H9 (cell line): ENCODE results near the gene CHCHD6. TPM values are rescaled to one million over a fixed set of nuclear protein-coding genes. Genes with fewer than 3 reads are reported as not detected.
A peak's percentile ranks its signal among the peaks of the same experiment; 100 is the strongest.

ENCODE experiments used
- DNase-seq: peaks from one replicate; pipeline ENCODE4 v3.0.0-alpha.2; 2017
- H2AFZ ChIP-seq: one replicate; pipeline ENCODE4 v1.6.1; 2013; ENCODE audit warnings: mild to moderate bottlenecking, low read length, control low read depth, moderate library complexity
- H2AK5ac ChIP-seq: 2 replicates; pipeline ENCODE4 v1.6.1; 2013; ENCODE audit warnings: low read length, control low read depth, mixed read lengths; ENCODE audit not compliant: insufficient read length
- H2BK120ac ChIP-seq: one replicate; pipeline ENCODE4 v1.6.1; 2013; ENCODE audit warnings: low read depth, mild to moderate bottlenecking, low read length, control low read depth, inconsistent platforms; ENCODE audit not compliant: poor library complexity, severe bottlenecking
- H2BK12ac ChIP-seq: 2 replicates; pipeline ENCODE4 v1.6.1; 2013; ENCODE audit warnings: low read length, control low read depth, mixed read lengths, low read depth; ENCODE audit not compliant: insufficient read length
- H2BK15ac ChIP-seq: 2 replicates; pipeline ENCODE4 v1.6.1; 2013; ENCODE audit warnings: low read depth, low read length, control low read depth
- H2BK20ac ChIP-seq: one replicate; pipeline ENCODE4 v1.6.1; 2013; ENCODE audit warnings: low read depth, mild to moderate bottlenecking, low read length, control low read depth, inconsistent platforms; ENCODE audit not compliant: poor library complexity, severe bottlenecking
- H2BK5ac ChIP-seq: 2 replicates; pipeline ENCODE4 v1.6.1; 2013; ENCODE audit warnings: low read length, control low read depth, mixed read lengths; ENCODE audit not compliant: insufficient read length
- H3K14ac ChIP-seq: 2 replicates; pipeline ENCODE4 v1.6.1; 2013; ENCODE audit warnings: low read length, control low read depth; ENCODE audit not compliant: insufficient read depth
- H3K18ac ChIP-seq: 2 replicates; pipeline ENCODE4 v1.6.1; 2013; ENCODE audit warnings: low read depth, mild to moderate bottlenecking, mixed read lengths, low read length, control low read depth; ENCODE audit not compliant: insufficient read length
- H3K23ac ChIP-seq: 2 replicates; pipeline ENCODE4 v1.6.1; 2013; ENCODE audit warnings: low read length, control low read depth, mixed read lengths, low read depth; ENCODE audit not compliant: insufficient read length
- H3K23me2 ChIP-seq: 2 replicates; pipeline ENCODE4 v1.6.1; 2013; ENCODE audit warnings: low read depth, mild to moderate bottlenecking, mixed read lengths, low read length, control low read depth; ENCODE audit not compliant: insufficient read length, poor library complexity, severe bottlenecking
- H3K27ac ChIP-seq: 2 replicates; pipeline ENCODE4 v1.5.1; 2013; ENCODE audit warnings: low read length, control low read depth, mixed read lengths, low read depth; ENCODE audit not compliant: insufficient read length
- H3K27me3 ChIP-seq: 2 replicates; pipeline ENCODE4 v1.6.1; 2013; ENCODE audit warnings: low read length, control low read depth, inconsistent platforms; ENCODE audit not compliant: insufficient read depth
- H3K4ac ChIP-seq: 2 replicates; pipeline ENCODE4 v1.6.1; 2013; ENCODE audit warnings: low read depth, mild to moderate bottlenecking, control low read depth, inconsistent platforms, low read length, moderate library complexity
- H3K4me1 ChIP-seq: 2 replicates; pipeline ENCODE4 v1.6.1; 2013; ENCODE audit warnings: low read length, control low read depth, inconsistent platforms; ENCODE audit not compliant: insufficient read depth
- H3K4me2 ChIP-seq: 2 replicates; pipeline ENCODE4 v1.6.1; 2013; ENCODE audit warnings: low read length, control low read depth, mixed read lengths; ENCODE audit not compliant: insufficient read length, insufficient read depth
- H3K56ac ChIP-seq: 2 replicates; pipeline ENCODE4 v1.6.1; 2013; ENCODE audit warnings: low read depth, mild to moderate bottlenecking, mixed read lengths, low read length, control low read depth; ENCODE audit not compliant: insufficient read length
- H3K79me1 ChIP-seq: 2 replicates; pipeline ENCODE4 v1.6.1; 2013; ENCODE audit warnings: low read depth, mild to moderate bottlenecking, moderate library complexity, low read length, control low read depth, inconsistent platforms; ENCODE audit not compliant: insufficient read depth, poor library complexity, severe bottlenecking
- H3K79me2 ChIP-seq: 2 replicates; pipeline ENCODE4 v1.6.1; 2013; ENCODE audit warnings: low read length, control low read depth, inconsistent platforms; ENCODE audit not compliant: insufficient read depth
- H3K9ac ChIP-seq: 2 replicates; pipeline ENCODE4 v1.6.1; 2013; ENCODE audit warnings: low read length, control low read depth, mixed read lengths; ENCODE audit not compliant: insufficient read length; ENCODE audit errors: extremely low read depth
- H3K9me3 ChIP-seq: one replicate; pipeline ENCODE4 v1.6.1; 2013; ENCODE audit warnings: low read depth, low read length, inconsistent platforms; ENCODE audit not compliant: control insufficient read depth
- H3T11ph ChIP-seq: one replicate; pipeline ENCODE4 v1.6.1; 2013; ENCODE audit warnings: mild to moderate bottlenecking, low read length, control low read depth, inconsistent platforms
- H4K20me1 ChIP-seq: one replicate; pipeline ENCODE4 v1.6.1; 2013; ENCODE audit not compliant: control insufficient read depth, insufficient read length, insufficient read depth
- H4K5ac ChIP-seq: 2 replicates; pipeline ENCODE4 v1.6.1; 2013; ENCODE audit warnings: low read depth, mild to moderate bottlenecking, mixed read lengths, low read length, control low read depth; ENCODE audit not compliant: insufficient read length
- H4K8ac ChIP-seq: replicated peaks from 2 replicates; pipeline ENCODE4 v1.6.1; 2013; ENCODE audit warnings: low read length, control low read depth, mixed read lengths, low read depth; ENCODE audit not compliant: insufficient read length
- H4K91ac ChIP-seq: 2 replicates; pipeline ENCODE4 v1.6.1; 2013; ENCODE audit warnings: low read depth, mild to moderate bottlenecking, moderate library complexity, mixed read lengths, low read length, control low read depth; ENCODE audit not compliant: insufficient read length
- H3K27ac Mint-ChIP-seq, 3 experiments: 2 replicates in 2 of 3; 3 replicates in 1 of 3; pipeline ENCODE4 v1.8.0; 2020 to 2021; ENCODE audit warnings: mixed read lengths in 3 of 3, mild to moderate bottlenecking in 1 of 3, moderate library complexity in 1 of 3
- H3K27me3 Mint-ChIP-seq: 2 replicates; pipeline ENCODE4 v1.8.0; 2021; ENCODE audit warnings: low read depth, mild to moderate bottlenecking, moderate library complexity, mixed read lengths
- H3K36me3 Mint-ChIP-seq, 3 experiments: 2 replicates in 2 of 3; 3 replicates in 1 of 3; pipeline ENCODE4 v1.8.0; 2020 to 2021; ENCODE audit warnings: low read depth in 3 of 3, mixed read lengths in 3 of 3; ENCODE audit not compliant: insufficient read depth in 1 of 3
- H3K4me1 Mint-ChIP-seq, 2 experiments: 2 replicates each; pipeline ENCODE4 v1.8.0; 2020; ENCODE audit warnings: mixed read lengths in 2 of 2
- H3K4me3 Mint-ChIP-seq, 2 experiments: 2 replicates in 1 of 2; 3 replicates in 1 of 2; pipeline ENCODE4 v1.8.0; 2020 to 2021; ENCODE audit warnings: mild to moderate bottlenecking in 2 of 2, mixed read lengths in 2 of 2, moderate library complexity in 1 of 2
- H3K9me3 Mint-ChIP-seq, 2 experiments: 2 replicates in 1 of 2; 3 replicates in 1 of 2; pipeline ENCODE4 v1.8.0; 2020; ENCODE audit warnings: mild to moderate bottlenecking in 2 of 2, mixed read lengths in 2 of 2, moderate library complexity in 1 of 2
- WGBS: extraction: QIAGEN DNeasy Blood & Tissue Kit; methylation state at CpG from one replicate; pipeline ENCODE4 v1.1.7; 2013; ENCODE audit warnings: missing lambda C conversion rate, low lambda C conversion rate, mixed read lengths; ENCODE audit not compliant: insufficient read length; ENCODE audit errors: extremely low coverage; 5-methylcytosine and 5-hydroxymethylcytosine counted together
- total RNA-seq: library from RNA; stranded (reverse); gene quantifications from 2 replicates; pipeline ENCODE4 v1.2.1, GENCODE V29; 2021
- TF ChIP-seq, protein P1 (sequence below): fragments of 200-600 bp; sonication (generic); conservative IDR thresholded peaks from 3 replicates; pipeline ENCODE4 v1.8.0; 2021; ENCODE audit warnings: antibody characterized with exemption, mild to moderate bottlenecking

The CHCHD6 gene
- total RNA-seq, 1 experiment from 2014 or later = 34.2 TPM

GRCh38 chr3:126834596-126835471 is 130.8 kb downstream of the CHCHD6 start:
- Histone ChIP-seq H4K91ac (no peak overlapping the region), H3K23me2 (no peaks in the 10 kb centered on the region), H3K18ac (no peak overlapping the region), H3K27me3 (no peaks in the 10 kb centered on the region), H3K4me1 (no peaks in the 10 kb centered on the region), H3K4ac (no peak overlapping the region), H3K14ac (no peak overlapping the region; the same call in 1 of the 2 replicates), H2BK15ac (no peak overlapping the region), H2AK5ac (no peak overlapping the region), H2BK120ac (no peak overlapping the region), H3K79me1 (no peaks in the 10 kb centered on the region), H2BK12ac (no peak overlapping the region), H2BK20ac (no peak overlapping the region), H3K9ac (no peak overlapping the region), H2AFZ (no peak overlapping the region), H3K27ac (no peak overlapping the region), H4K8ac (no peak overlapping the region), H3K4me2 (no peak overlapping the region), H3K23ac (no peak overlapping the region), H4K20me1 (no peaks in the 10 kb centered on the region), H3K79me2 (no peaks in the 10 kb centered on the region), H3T11ph (no peak overlapping the region), H4K5ac (no peak overlapping the region), H3K9me3 (no peaks in the 10 kb centered on the region), H3K56ac (no peak overlapping the region), H2BK5ac (no peak overlapping the region)
- H3K36me3 Mint-ChIP-seq = no peaks in the 10 kb centered on the region
- H3K27ac Mint-ChIP-seq = peak overlapping the region in 1 of 3 experiments; percentile 59; a peak in 2 of 7 replicates
- DNase-seq = no peak
- H3K9me3 Mint-ChIP-seq = no peaks in the 10 kb centered on the region
- WGBS = no CpG with 5 or more reads among the region's 13 CpGs
- no peaks in the 10 kb centered on the region for H3K27me3 Mint-ChIP-seq
- H3K4me1 Mint-ChIP-seq = peaks cover 4 to 6% of the 10 kb centered on the region in 2 experiments; a peak in 2 of 4 replicates
- TF ChIP-seq, protein P1, sequence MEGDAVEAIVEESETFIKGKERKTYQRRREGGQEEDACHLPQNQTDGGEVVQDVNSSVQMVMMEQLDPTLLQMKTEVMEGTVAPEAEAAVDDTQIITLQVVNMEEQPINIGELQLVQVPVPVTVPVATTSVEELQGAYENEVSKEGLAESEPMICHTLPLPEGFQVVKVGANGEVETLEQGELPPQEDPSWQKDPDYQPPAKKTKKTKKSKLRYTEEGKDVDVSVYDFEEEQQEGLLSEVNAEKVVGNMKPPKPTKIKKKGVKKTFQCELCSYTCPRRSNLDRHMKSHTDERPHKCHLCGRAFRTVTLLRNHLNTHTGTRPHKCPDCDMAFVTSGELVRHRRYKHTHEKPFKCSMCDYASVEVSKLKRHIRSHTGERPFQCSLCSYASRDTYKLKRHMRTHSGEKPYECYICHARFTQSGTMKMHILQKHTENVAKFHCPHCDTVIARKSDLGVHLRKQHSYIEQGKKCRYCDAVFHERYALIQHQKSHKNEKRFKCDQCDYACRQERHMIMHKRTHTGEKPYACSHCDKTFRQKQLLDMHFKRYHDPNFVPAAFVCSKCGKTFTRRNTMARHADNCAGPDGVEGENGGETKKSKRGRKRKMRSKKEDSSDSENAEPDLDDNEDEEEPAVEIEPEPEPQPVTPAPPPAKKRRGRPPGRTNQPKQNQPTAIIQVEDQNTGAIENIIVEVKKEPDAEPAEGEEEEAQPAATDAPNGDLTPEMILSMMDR = no peak
- no peak overlapping the region for H3K4me3 Mint-ChIP-seq
